H1 (cell line): ENCODE data around the gene GOLGA8J. TPM values are rescaled to one million over a fixed set of nuclear protein-coding genes. Genes with fewer than 3 reads are reported as not detected.
"Not testable (repeated sequence)": the region's sequence is repeated elsewhere in the genome, so short reads cannot be mapped to it uniquely, and the experiment has no call there.

Source experiments
- CTCF ChIA-PET: fragments of 300-600 bp; sonication (Branson Sonifier 250); formaldehyde crosslinking; loops from one replicate; lab custom pipeline; 2021; ENCODE audit not compliant: partially characterized antibody; lab: Charles Lee
- POLR2A ChIA-PET: fragments of 300-600 bp; sonication (Branson Sonifier 250); formaldehyde crosslinking; loops from one replicate; lab custom pipeline; 2021; ENCODE audit warnings: inconsistent platforms; ENCODE audit not compliant: partially characterized antibody; lab: Charles Lee
- DNase-seq, 2 experiments: peaks; one replicate each; pipeline versions ENCODE4 v3.0.0 to v3.0.0-alpha.2; 2010 to 2022; ENCODE audit warnings: low spot score in 2 of 2, low read depth in 1 of 2, mixed read lengths in 1 of 2
- FAIRE-seq: peaks from 2 replicates; lab custom pipeline; 2011; peaks lifted over from hg19 to GRCh38; lab: Jason Lieb, UNC
- H2AFZ ChIP-seq: 2 replicates; pipeline ENCODE4 v1.8.1; 2012; ENCODE audit warnings: low read length, inconsistent platforms
- H2AK5ac ChIP-seq: 2 replicates; pipeline ENCODE4 v1.6.1; 2013; ENCODE audit warnings: low read depth, low read length
- H2BK120ac ChIP-seq: replicated peaks from 2 replicates; pipeline ENCODE3; 2013; ENCODE audit warnings: low read depth, low read length, inconsistent platforms
- H2BK12ac ChIP-seq: 2 replicates; pipeline ENCODE4 v1.6.1; 2013; ENCODE audit warnings: low read depth, low read length
- H2BK15ac ChIP-seq: 2 replicates; pipeline ENCODE4 v1.6.1; 2013; ENCODE audit warnings: low read length
- H2BK20ac ChIP-seq: 2 replicates; pipeline ENCODE4 v1.6.1; 2013; ENCODE audit warnings: low read length
- H2BK5ac ChIP-seq: 2 replicates; pipeline ENCODE4 v1.6.1; 2013; ENCODE audit warnings: low read depth, low read length
- H3K14ac ChIP-seq: 2 replicates; pipeline ENCODE4 v1.6.1; 2013; ENCODE audit warnings: inconsistent platforms; ENCODE audit not compliant: insufficient read length
- H3K18ac ChIP-seq: 2 replicates; pipeline ENCODE4 v1.6.1; 2013; ENCODE audit warnings: low read length; ENCODE audit errors: extremely low read depth
- H3K23ac ChIP-seq: 2 replicates; pipeline ENCODE4 v1.6.1; 2013; ENCODE audit warnings: inconsistent platforms; ENCODE audit not compliant: insufficient read length
- H3K23me2 ChIP-seq: 2 replicates; pipeline ENCODE4 v1.6.1; 2013; ENCODE audit warnings: low read depth, low read length
- H3K27ac ChIP-seq: 2 replicates; pipeline ENCODE4 v1.6.1; 2011; ENCODE audit warnings: low read depth, low read length, inconsistent platforms
- H3K27me3 ChIP-seq, 4 experiments: replicated peaks in 1 of 4; 1 replicate in 1 of 4; 2 replicates in 3 of 4; pipeline versions ENCODE4 v1.6.1 to v1.8.1; 2011 to 2013; ENCODE audit warnings: low read length in 3 of 4, mild to moderate bottlenecking in 3 of 4, inconsistent platforms in 2 of 4, mixed read lengths in 2 of 4, moderate library complexity in 1 of 4; ENCODE audit not compliant: control insufficient read depth in 3 of 4, insufficient read depth in 3 of 4; ENCODE audit errors: extremely low read depth in 1 of 4
- H3K36me3 ChIP-seq, 4 experiments: 2 replicates each; pipeline versions ENCODE4 v1.6.1 to v1.8.1; 2011 to 2013; ENCODE audit warnings: mild to moderate bottlenecking in 4 of 4, low read length in 3 of 4, moderate library complexity in 2 of 4, control low read depth in 1 of 4, inconsistent platforms in 1 of 4; ENCODE audit not compliant: insufficient read depth in 4 of 4, control insufficient read depth in 2 of 4
- H3K4ac ChIP-seq: replicated peaks from 2 replicates; pipeline ENCODE3; 2013; ENCODE audit warnings: low read length, low read depth, mixed read lengths, inconsistent platforms; ENCODE audit not compliant: insufficient read length
- H3K4me1 ChIP-seq, 4 experiments: replicated peaks in 1 of 4; 1 replicate in 1 of 4; 2 replicates in 3 of 4; pipeline versions ENCODE4 v1.6.1 to v1.8.1; 2011 to 2013; ENCODE audit warnings: low read length in 3 of 4, inconsistent platforms in 2 of 4, mixed read lengths in 1 of 4; ENCODE audit not compliant: insufficient read depth in 4 of 4, control insufficient read depth in 3 of 4
- H3K4me2 ChIP-seq, 2 experiments: 2 replicates each; pipeline versions ENCODE4 v1.6.1 to v1.8.1; 2011 to 2013; ENCODE audit warnings: low read depth in 2 of 2, low read length in 2 of 2, control low read depth in 1 of 2, inconsistent platforms in 1 of 2, mild to moderate bottlenecking in 1 of 2; ENCODE audit not compliant: insufficient read depth in 1 of 2
- H3K4me3 ChIP-seq, 4 experiments: fragments of 200-600, 300-600 bp in 1 of 4; sonication (generic), shearing (Covaris generic), sonication (Bioruptor Twin) in 1 of 4; 2 replicates each; pipeline versions ENCODE4 v1.5.1 to v1.8.1; 2011 to 2016; ENCODE audit warnings: low read length in 4 of 4, low read depth in 3 of 4, control low read depth in 2 of 4, inconsistent platforms in 2 of 4, mild to moderate bottlenecking in 2 of 4, mixed read lengths in 1 of 4, moderate library complexity in 1 of 4; ENCODE audit not compliant: insufficient read depth in 2 of 4; ENCODE audit errors: extremely low read depth in 1 of 4
- H3K56ac ChIP-seq: replicated peaks from 2 replicates; pipeline ENCODE3; 2013; ENCODE audit warnings: low read depth, mild to moderate bottlenecking, mixed read lengths, low read length, inconsistent platforms; ENCODE audit not compliant: insufficient read length
- H3K79me1 ChIP-seq: 2 replicates; pipeline ENCODE4 v1.6.1; 2013; ENCODE audit warnings: low read depth, low read length, control low read depth
- H3K79me2 ChIP-seq, 2 experiments: 2 replicates each; pipeline versions ENCODE4 v1.6.1 to v1.8.1; 2012 to 2013; ENCODE audit warnings: low read length in 2 of 2, mild to moderate bottlenecking in 2 of 2, inconsistent platforms in 1 of 2; ENCODE audit not compliant: insufficient read depth in 2 of 2, control insufficient read depth in 1 of 2
- H3K9ac ChIP-seq, 4 experiments: replicated peaks in 1 of 4; 1 replicate in 1 of 4; 2 replicates in 3 of 4; pipeline versions ENCODE4 v1.6.1 to v1.8.1; 2011 to 2013; ENCODE audit warnings: low read depth in 3 of 4, low read length in 3 of 4, control low read depth in 2 of 4, mild to moderate bottlenecking in 2 of 4, moderate library complexity in 2 of 4, inconsistent platforms in 1 of 4; ENCODE audit errors: extremely low read depth in 1 of 4
- H3K9me3 ChIP-seq, 2 experiments: 2 replicates each; pipeline versions ENCODE4 v1.6.1 to v1.8.1; 2012 to 2013; ENCODE audit warnings: mild to moderate bottlenecking in 2 of 2, moderate library complexity in 2 of 2, control low read depth in 1 of 2, inconsistent platforms in 1 of 2, low read depth in 1 of 2, low read length in 1 of 2, mixed read lengths in 1 of 2; ENCODE audit not compliant: insufficient read depth in 2 of 2
- H4K20me1 ChIP-seq, 2 experiments: replicated peaks in 1 of 2; 2 replicates each; pipeline versions ENCODE3 to v1.8.1; 2011 to 2013; ENCODE audit warnings: inconsistent platforms in 2 of 2, low read length in 2 of 2, mild to moderate bottlenecking in 1 of 2; ENCODE audit not compliant: insufficient read depth in 2 of 2, control insufficient read depth in 1 of 2
- H4K5ac ChIP-seq: 2 replicates; pipeline ENCODE4 v1.6.1; 2013; ENCODE audit warnings: low read length, low read depth, mixed read lengths, inconsistent platforms; ENCODE audit not compliant: insufficient read length
- H4K8ac ChIP-seq: 2 replicates; pipeline ENCODE4 v1.8.0; 2013; ENCODE audit warnings: mild to moderate bottlenecking, moderate library complexity, low read length, inconsistent platforms; ENCODE audit not compliant: insufficient read depth; ENCODE audit errors: extremely low read depth
- H4K91ac ChIP-seq: replicated peaks from 2 replicates; pipeline ENCODE3; 2013; ENCODE audit warnings: low read length, mixed read lengths, inconsistent platforms; ENCODE audit not compliant: insufficient read length
- WGBS, 2 experiments: shearing (Covaris generic) in 1 of 2; methylation state at CpG; one replicate each; pipeline versions ENCODE4 v1.1.6 to v1.1.7; 2013 to 2015; ENCODE audit warnings: low lambda C conversion rate in 2 of 2, mixed read lengths in 2 of 2, inconsistent platforms in 1 of 2, low coverage in 1 of 2, missing lambda C conversion rate in 1 of 2; ENCODE audit not compliant: insufficient replicate concordance in 2 of 2, insufficient coverage in 1 of 2, insufficient read length in 1 of 2; ENCODE audit errors: extremely low coverage in 1 of 2, missing lambda C conversion rate in 1 of 2; 5-methylcytosine and 5-hydroxymethylcytosine counted together
- long read RNA-seq, 2 experiments: library from RNA in 1 of 2; library from capped mRNA in 1 of 2; stranded (forward); transcript quantifications; one replicate each; pipeline ENCODE4 v2.0.0, GENCODE V29; 2021; ENCODE audit warnings: inconsistent platforms in 1 of 2
- polyA minus RNA-seq, 3 experiments: library from RNA; depleted of rRNA, polyadenylated mRNA; stranded (reverse); fragments of >200 nt; gene quantifications; 1 replicate in 2 of 3; 2 replicates in 1 of 3; pipeline ENCODE4 v1.2.3, GENCODE V29; 2011
- polyA plus RNA-seq, 7 experiments: library from polyadenylated mRNA; depleted of rRNA in 3 of 7; stranded (reverse) in 5 of 7; unstranded in 2 of 7; fragments of >200 nt in 5 of 7; fragments of 200-250 nt in 2 of 7; gene quantifications; 1 replicate in 5 of 7; 2 replicates in 1 of 7; 4 replicates in 1 of 7; pipeline versions ENCODE4 v1.2.1 to v1.2.3, GENCODE V29; 2011 to 2013; ENCODE audit warnings: missing spikeins in 2 of 7, mixed read lengths in 2 of 7
- total RNA-seq: library from RNA; stranded (reverse); fragmentation: NEBNext Ultra II Directional; extraction: Animal tissue kit (Norgen Biotek cat#: 25700); gene quantifications from 2 replicates; pipeline ENCODE4 v1.2.1, GENCODE V29; 2021

Gene GOLGA8J, protein sequence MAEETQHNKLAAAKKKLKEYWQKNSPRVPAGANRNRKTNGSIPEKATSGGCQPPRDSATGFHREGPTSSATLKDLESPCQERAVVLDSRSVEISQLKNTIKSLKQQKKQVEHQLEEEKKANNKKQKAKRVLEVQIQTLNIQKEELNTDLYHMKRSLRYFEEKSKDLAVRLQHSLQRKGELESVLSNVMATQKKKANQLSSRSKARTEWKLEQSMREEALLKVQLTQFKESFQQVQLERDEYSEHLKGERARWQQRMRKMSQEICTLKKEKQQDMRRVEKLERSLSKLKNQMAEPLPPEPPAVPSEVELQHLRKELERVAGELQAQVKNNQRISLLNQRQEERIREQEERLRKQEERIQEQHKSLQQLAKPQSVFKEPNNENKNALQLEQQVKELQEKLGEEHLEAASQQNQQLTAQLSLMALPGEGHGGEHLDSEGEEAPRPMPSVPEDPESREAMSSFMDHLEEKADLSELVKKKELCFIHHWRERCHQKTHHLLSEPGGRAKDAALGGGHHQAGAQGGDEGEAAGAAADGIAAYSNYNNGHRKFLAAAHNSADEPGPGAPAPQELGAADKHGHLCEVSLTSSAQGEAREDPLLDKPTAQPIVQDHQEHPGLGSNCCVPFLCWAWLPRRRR
- total RNA-seq (not detected in 2 replicates), polyA plus RNA-seq (2011; rRNA removed) (not detected in 2 replicates), polyA minus RNA-seq (2011; rRNA and poly(A)+ RNA removed) (0.25 and 0.44 TPM in 2 replicates)
- polyA plus RNA-seq (2011; cell fraction: cytosol; rRNA removed) = 0.12 TPM
- polyA plus RNA-seq (2011; cell fraction: nucleus; rRNA removed) = not detected
- polyA plus RNA-seq (2012, experiment 1 of 2) = 0.23 TPM in 1 of 4 replicates, not detected in the others
- not detected for polyA plus RNA-seq (2012, experiment 2 of 2)
- polyA plus RNA-seq (2013, experiment 1 of 2) = 0.06 TPM
- polyA plus RNA-seq (2013, experiment 2 of 2) = 0.06 TPM
- not detected for polyA minus RNA-seq (2011; cell fraction: cytosol; rRNA and poly(A)+ RNA removed)
- not detected for polyA minus RNA-seq (2011; cell fraction: nucleus; rRNA and poly(A)+ RNA removed)
- long read RNA-seq, experiment 1 = 0 reads
- long read RNA-seq, experiment 2 = 0 reads

DNA sequence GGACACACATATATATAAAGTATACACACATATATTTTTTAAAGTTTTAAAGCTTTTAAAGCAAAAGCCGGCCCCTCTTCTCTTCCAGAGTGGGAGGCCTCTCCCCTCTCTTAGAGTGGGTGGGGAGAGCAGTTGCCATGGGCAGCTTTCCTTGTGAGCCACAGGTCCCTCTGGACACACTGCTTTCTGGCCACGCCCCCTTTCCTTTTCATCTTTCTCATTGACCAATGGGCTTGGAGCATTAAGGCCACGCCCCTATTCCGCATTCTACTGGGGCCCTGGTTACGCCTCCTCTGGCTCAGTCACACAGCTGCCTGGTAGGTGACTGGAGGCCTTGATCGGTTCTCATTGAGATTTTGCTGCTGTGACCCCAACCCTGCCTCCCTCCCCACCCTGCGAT is at the start of gene GOLGA8J:
Gene GOLGA8J (plus strand): TSS at position 301 of the 400 bp plus-strand sequence. CDS start 98 bp downstream, at position 399.
- H4K20me1 ChIP-seq, DNase-seq, H2BK20ac ChIP-seq, H3K79me2 ChIP-seq, H2AFZ ChIP-seq, H3K23ac ChIP-seq, POLR2A ChIA-PET, H3K9ac ChIP-seq, H3K4me1 ChIP-seq, H3K18ac ChIP-seq, H2BK5ac ChIP-seq, H3K14ac ChIP-seq, H2BK15ac ChIP-seq, H3K23me2 ChIP-seq, H2BK120ac ChIP-seq, FAIRE-seq, H2AK5ac ChIP-seq, H3K9me3 ChIP-seq, H3K4ac ChIP-seq, H3K79me1 ChIP-seq, H2BK12ac ChIP-seq, H4K8ac ChIP-seq, H3K56ac ChIP-seq, H4K91ac ChIP-seq, H3K4me2 ChIP-seq, CTCF ChIA-PET, H3K27ac ChIP-seq, H3K27me3 ChIP-seq, H4K5ac ChIP-seq, H3K36me3 ChIP-seq, H3K4me3 ChIP-seq: not testable (repeated sequence)
- WGBS, 2 experiments = no CpG with 5 or more reads among the region's 7 CpGs
